22Rv1 (cell line): ENCODE data around the gene NECAB2.

Experiments used
- CTCF ChIP-seq: fragments of 450-650 bp; IDR thresholded peaks from 2 replicates; pipeline ENCODE4 v1.5.1; 2017; ENCODE audit warnings: mild to moderate bottlenecking
- ZFX ChIP-seq: fragments of 450-650 bp; IDR thresholded peaks from 2 replicates; pipeline ENCODE4 v1.6.1; 2017; ENCODE audit warnings: antibody characterized with exemption, borderline replicate concordance

GRCh38 chr16:84040226-84040822, 72.3 kb downstream of the NECAB2 start:
- TF ChIP-seq CTCF (no peak), ZFX (no peak)
